NT2/D1 (cell line): ENCODE data around the gene DYNLT1.

Experiments used
- SUZ12 ChIP-seq: IDR thresholded peaks from 2 replicates; pipeline ENCODE4 v1.6.1; 2011; ENCODE audit not compliant: insufficient read length, insufficient read depth; ENCODE audit errors: extremely low read depth
- YY1 ChIP-seq: IDR thresholded peaks from 2 replicates; pipeline ENCODE4 v1.6.1; 2011; ENCODE audit not compliant: insufficient read length, insufficient read depth
- ZNF274 ChIP-seq: IDR thresholded peaks from 2 replicates; pipeline ENCODE4 v1.6.1; 2011; ENCODE audit warnings: mild to moderate bottlenecking, low read depth, low read length

DNA sequence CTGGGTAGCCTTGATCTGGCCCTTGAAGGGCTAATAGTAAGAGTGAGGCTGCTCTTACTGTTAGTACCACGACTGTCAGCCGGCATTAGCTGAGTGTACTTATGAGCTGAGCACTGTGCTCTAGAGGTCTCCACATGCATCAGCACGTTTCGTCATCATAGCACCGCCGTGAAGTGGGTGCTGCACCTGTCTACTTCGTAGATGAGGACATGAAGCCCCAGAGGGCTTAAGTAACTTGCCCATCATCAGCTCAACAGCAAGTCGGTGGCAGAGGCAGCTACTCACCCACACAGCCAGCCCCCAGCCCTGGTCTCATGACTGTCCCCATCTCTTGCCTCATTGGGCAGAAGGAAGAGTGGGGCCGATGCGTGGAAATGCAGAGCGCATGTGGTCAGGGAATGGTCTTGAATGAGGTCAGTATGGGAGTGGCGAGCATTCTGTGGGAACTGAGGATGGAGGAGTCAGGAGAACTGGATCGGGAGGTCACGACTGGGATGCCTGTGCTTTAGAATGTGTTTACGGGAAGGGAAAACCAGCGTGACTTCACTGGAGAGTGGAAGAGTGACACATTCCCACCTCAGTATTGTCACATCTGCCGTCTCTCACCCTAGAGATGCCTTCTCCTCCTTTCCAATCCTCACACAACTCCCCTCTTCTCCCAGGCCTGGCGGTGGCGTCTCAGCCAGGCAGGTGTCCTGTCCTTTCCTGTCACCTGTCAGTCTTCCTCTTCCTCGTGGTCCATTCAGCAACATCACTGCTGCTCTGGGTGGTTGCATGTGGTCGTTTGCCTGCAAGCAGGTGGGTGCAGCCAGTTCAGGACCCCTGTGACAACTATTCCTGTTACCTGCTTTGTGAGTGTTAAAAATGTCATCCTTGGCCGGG is 11.3 kb upstream of the DYNLT1 start:
- TF ChIP-seq YY1 (no peak), ZNF274 (no peak), SUZ12 (no peak)
